OCI-LY7 (cell line): Measurements from ENCODE around the gene ASIC2. TPM values are rescaled to one million over a fixed set of nuclear protein-coding genes. Genes with fewer than 3 reads are reported as not detected.

Experiments
- BruUV-seq: library from RNA; stranded (reverse); fragments of 400-500 nt; replicated peaks from 2 replicates; lab custom pipeline; 2021; lab: Mats Ljungman, UMichigan
- CTCF ChIA-PET: fragments of 300-600 bp; sonication (Branson Sonifier 250); formaldehyde crosslinking; loops from one replicate; lab custom pipeline; 2022; ENCODE audit warnings: antibody characterized with exemption; ENCODE audit not compliant: unreplicated experiment; lab: Charles Lee
- POLR2A ChIA-PET: fragments of 300-600 bp; sonication (Branson Sonifier 250); formaldehyde crosslinking; loops from one replicate; lab custom pipeline; 2022; ENCODE audit warnings: antibody characterized with exemption; lab: Charles Lee
- DNase-seq: peaks from one replicate; pipeline ENCODE4 v3.0.0-alpha.2; 2015; ENCODE audit warnings: low spot score
- H2AFZ ChIP-seq: fragments of 200-600 bp; sonication (generic), shearing (Covaris generic); 2 replicates; pipeline ENCODE4 v1.6.1; 2014; ENCODE audit warnings: mild to moderate bottlenecking, antibody characterized with exemption, low read length, moderate library complexity
- H3K27ac ChIP-seq: fragments of 200-600 bp; sonication (generic); 2 replicates; pipeline ENCODE4 v1.5.1; 2014; ENCODE audit warnings: mixed run types, low read depth, mild to moderate bottlenecking, moderate library complexity, low read length, inconsistent platforms; ENCODE audit not compliant: poor library complexity, severe bottlenecking
- H3K36me3 ChIP-seq: fragments of 200-600 bp; sonication (generic); 2 replicates; pipeline ENCODE4 v1.6.1; 2014; ENCODE audit warnings: mild to moderate bottlenecking, antibody characterized with exemption, low read length, moderate library complexity, mixed read lengths; ENCODE audit not compliant: insufficient read depth
- H3K4me1 ChIP-seq: fragments of 200-600 bp; sonication (generic); 2 replicates; pipeline ENCODE4 v1.5.1; 2014; ENCODE audit warnings: mild to moderate bottlenecking, low read length; ENCODE audit not compliant: insufficient read depth, poor library complexity, severe bottlenecking
- H3K4me2 ChIP-seq: fragments of 200-600 bp; sonication (generic); 2 replicates; pipeline ENCODE4 v1.6.1; 2014; ENCODE audit warnings: mild to moderate bottlenecking, low read length
- H3K4me3 ChIP-seq: fragments of 200-600 bp; sonication (generic); 2 replicates; pipeline ENCODE4 v1.5.1; 2014; ENCODE audit warnings: mild to moderate bottlenecking, low read depth, low read length; ENCODE audit not compliant: poor library complexity, severe bottlenecking
- H3K79me2 ChIP-seq: fragments of 200-600 bp; sonication (generic); 2 replicates; pipeline ENCODE4 v1.6.1; 2016; ENCODE audit warnings: low read depth, mild to moderate bottlenecking, low read length, moderate library complexity, mixed read lengths; ENCODE audit not compliant: insufficient read depth
- H3K9me2 ChIP-seq: fragments of 200-600 bp; sonication (generic); 2 replicates; pipeline ENCODE4 v1.6.1; 2016; ENCODE audit warnings: mild to moderate bottlenecking, low read length, mixed read lengths; ENCODE audit not compliant: insufficient read depth
- H3K9me3 ChIP-seq: fragments of 200-600 bp; sonication (generic); 2 replicates; pipeline ENCODE4 v1.6.1; 2014; ENCODE audit warnings: mild to moderate bottlenecking, mixed run types, low read length, mixed read lengths
- H4K20me1 ChIP-seq: fragments of 200-600 bp; sonication (generic); 2 replicates; pipeline ENCODE4 v1.6.1; 2014; ENCODE audit warnings: mild to moderate bottlenecking, antibody characterized with exemption, low read length, moderate library complexity, mixed read lengths; ENCODE audit not compliant: insufficient read depth
- CTCF ChIP-seq: fragments of 200-600 bp; sonication (generic); conservative IDR thresholded peaks from 2 replicates; pipeline ENCODE4 v1.5.1; 2014; ENCODE audit warnings: mild to moderate bottlenecking, antibody characterized with exemption, low read length, moderate library complexity, mixed read lengths
- EZH2phosphoT487 ChIP-seq: fragments of 200-600 bp; sonication (generic); IDR thresholded peaks from 2 replicates; pipeline ENCODE4 v1.6.1; 2018; ENCODE audit warnings: low read depth, borderline replicate concordance, mild to moderate bottlenecking, mixed run types, antibody characterized with exemption, low read length, moderate library complexity, mixed read lengths
- intact Hi-C: fragments of 100-400 bp; cut with micrococcal nuclease; formaldehyde crosslinking; loops from one replicate; pipeline ENCODE4 v1.10.0; 2022; ENCODE audit not compliant: unreplicated experiment
- total RNA-seq, 2 experiments: library from RNA; depleted of rRNA in 1 of 2; stranded (reverse); fragments of >200 nt in 1 of 2; shearing (Covaris generic) in 1 of 2; gene quantifications; 2 replicates each; pipeline ENCODE4 v1.2.3, GENCODE V29; 2014 to 2022

ASIC2 gene
- total RNA-seq, 2 experiments from 2014 or later: not detected

GRCh38 chr17:33127706-33128105 lies 165.4 kb downstream of the ASIC2 start:
- CTCF ChIA-PET: no interaction called here

GRCh38 chr17:33126086-33126485 lies 167.0 kb downstream of the ASIC2 start:
- no peaks in the 10 kb centered on the region for H3K4me1 ChIP-seq
- no peaks in the 10 kb centered on the region for H3K9me2 ChIP-seq
- ChIA-PET POLR2A (no interaction called here), CTCF (interaction anchor here (1.0 kb wide), 1 partner anchor 10 kb away, joined by 3 read pairs; no protein-coding TSS in a partner anchor)
- no peak for DNase-seq
- H3K4me2 ChIP-seq: no peak overlapping the region
- no peaks in the 10 kb centered on the region for H3K36me3 ChIP-seq
- H3K79me2 ChIP-seq: no peaks in the 10 kb centered on the region
- H3K9me3 ChIP-seq: no peaks in the 10 kb centered on the region
- no TSS peak for BruUV-seq
- no peak overlapping the region for H3K4me3 ChIP-seq
- H4K20me1 ChIP-seq: no peaks in the 10 kb centered on the region
- H2AFZ ChIP-seq: no peak overlapping the region
- TF ChIP-seq EZH2phosphoT487: no peak
- TF ChIP-seq CTCF: no peak
- intact Hi-C loops: no loop called here
- no peak overlapping the region for H3K27ac ChIP-seq

More at GRCh38 chr17:33127706-33128105, 165.4 kb downstream of the ASIC2 start:
- Histone ChIP-seq H3K36me3 (no peaks in the 10 kb centered on the region), H3K4me3 (no peak overlapping the region), H3K9me2 (no peaks in the 10 kb centered on the region), H3K27ac (no peak overlapping the region), H2AFZ (no peak overlapping the region), H3K79me2 (no peaks in the 10 kb centered on the region), H3K9me3 (no peaks in the 10 kb centered on the region), H3K4me1 (no peaks in the 10 kb centered on the region), H3K4me2 (no peak overlapping the region), H4K20me1 (no peaks in the 10 kb centered on the region)
- intact Hi-C loops: no loop called here
- TF ChIP-seq EZH2phosphoT487 (no peak), CTCF (no peak)
- no TSS peak for BruUV-seq
- no peak for DNase-seq
- POLR2A ChIA-PET: no interaction called here

GRCh38 chr17:33125552-33125950 lies 167.5 kb downstream of the ASIC2 start:
- H3K4me1 ChIP-seq: no peaks in the 10 kb centered on the region
- TF ChIP-seq CTCF (no peak), EZH2phosphoT487 (no peak)
- ChIA-PET CTCF (interaction anchor here (1.0 kb wide), 1 partner anchor 9 kb away, joined by 3 read pairs; no protein-coding TSS in a partner anchor), POLR2A (no interaction called here)
- H2AFZ ChIP-seq: no peak overlapping the region
- no TSS peak for BruUV-seq
- H4K20me1 ChIP-seq: no peaks in the 10 kb centered on the region
- H3K9me3 ChIP-seq: no peaks in the 10 kb centered on the region
- no peak for DNase-seq
- intact Hi-C loops: no loop called here
- H3K79me2 ChIP-seq: no peaks in the 10 kb centered on the region
- no peaks in the 10 kb centered on the region for H3K9me2 ChIP-seq
- no peak overlapping the region for H3K4me3 ChIP-seq
- no peak overlapping the region for H3K4me2 ChIP-seq
- no peaks in the 10 kb centered on the region for H3K36me3 ChIP-seq
- no peak overlapping the region for H3K27ac ChIP-seq
